GM12878 (cell line): ENCODE data around the gene RERE. TPM values are rescaled to one million over a fixed set of nuclear protein-coding genes. Genes with fewer than 3 reads are reported as not detected.

Experiments
- BCL3 ChIP-seq: IDR thresholded peaks from 2 replicates; pipeline ENCODE4 v1.6.1; 2011; ENCODE audit warnings: borderline replicate concordance, low read depth, mild to moderate bottlenecking, moderate library complexity, low read length; ENCODE audit not compliant: insufficient read depth, poor library complexity, severe bottlenecking
- CHD4 ChIP-seq: fragments of 200-600 bp; sonication (generic); IDR thresholded peaks from 2 replicates; pipeline ENCODE4 v1.6.1; 2016; ENCODE audit warnings: mild to moderate bottlenecking
- CUX1 ChIP-seq: IDR thresholded peaks from 2 replicates; pipeline ENCODE4 v1.6.1; 2012; ENCODE audit warnings: improper control_type of control experiment, low read depth, low read length; ENCODE audit not compliant: insufficient replicate concordance
- GATAD2B ChIP-seq: fragments of 450-650 bp; conservative IDR thresholded peaks from 2 replicates; pipeline ENCODE4 v1.6.1; 2017; ENCODE audit warnings: low read depth, mild to moderate bottlenecking, moderate library complexity
- HDAC6 ChIP-seq: fragments of 200-600 bp; sonication (generic); IDR thresholded peaks from one replicate; pipeline ENCODE4 v1.8.0; 2017; ENCODE audit warnings: antibody characterized with exemption; ENCODE audit not compliant: unreplicated experiment
- IRF4 ChIP-seq: IDR thresholded peaks from 2 replicates; pipeline ENCODE4 v1.6.1; 2011; ENCODE audit warnings: low read depth, low read length
- MEF2A ChIP-seq: IDR thresholded peaks from 2 replicates; pipeline ENCODE4 v1.6.1; 2011; ENCODE audit warnings: low read depth, mild to moderate bottlenecking, low read length, moderate library complexity; ENCODE audit not compliant: insufficient read depth
- NKRF ChIP-seq: fragments of 450-650 bp; conservative IDR thresholded peaks from 2 replicates; pipeline ENCODE4 v1.6.1; 2017; ENCODE audit warnings: mild to moderate bottlenecking, moderate library complexity
- PAX8 ChIP-seq: fragments of 450-650 bp; IDR thresholded peaks from 2 replicates; pipeline ENCODE4 v1.6.1; 2017; ENCODE audit warnings: mild to moderate bottlenecking, moderate library complexity
- RCOR1 ChIP-seq: conservative IDR thresholded peaks from 2 replicates; pipeline ENCODE4 v1.6.1; 2012; ENCODE audit warnings: low read depth, low read length, improper control_type of control experiment
- RUNX3 ChIP-seq: IDR thresholded peaks from 2 replicates; pipeline ENCODE4 v1.6.1; 2012; ENCODE audit warnings: low read length, inconsistent platforms
- SMC3 ChIP-seq: IDR thresholded peaks from 2 replicates; pipeline ENCODE4 v1.6.1; 2011; ENCODE audit warnings: low read length, improper control_type of control experiment, borderline replicate concordance
- YY1 ChIP-seq: IDR thresholded peaks from 2 replicates; pipeline ENCODE4 v1.6.1; 2011; ENCODE audit warnings: low read depth, mild to moderate bottlenecking, low read length
- ZBTB33 ChIP-seq: fragments of 450-650 bp; IDR thresholded peaks from 2 replicates; pipeline ENCODE4 v1.6.1; 2017; ENCODE audit warnings: mild to moderate bottlenecking
- ZNF687 ChIP-seq: fragments of 450-650 bp; IDR thresholded peaks from 2 replicates; pipeline ENCODE4 v1.6.1; 2017; ENCODE audit warnings: mild to moderate bottlenecking, moderate library complexity
- polyA plus RNA-seq, 11 experiments: library from polyadenylated mRNA; depleted of rRNA in 4 of 11; unstranded in 6 of 11; stranded (reverse) in 5 of 11; fragments of >200 nt; fragmentation: Nextera tagmentation in 4 of 11; fragmentation: Illumina TruSeq in 1 of 11; extraction: Ambion mirVana in 4 of 11; extraction: Trizol in 1 of 11; gene quantifications; 1 replicate in 1 of 11; 2 replicates in 10 of 11; pipeline versions ENCODE4 v1.2.1 to v1.2.3, GENCODE V29; 2011 to 2016; ENCODE audit warnings: inconsistent platforms in 2 of 11, missing spikeins in 2 of 11, low read depth in 1 of 11
- total RNA-seq, 4 experiments: library from RNA; depleted of rRNA in 3 of 4; stranded (reverse); fragments of >200 nt in 3 of 4; fragmentation: Illumina TruSeq in 1 of 4; extraction: Trizol in 1 of 4; gene quantifications; 2 replicates each; pipeline versions ENCODE4 v1.2.1 to v1.2.3, GENCODE V29; 2013 to 2021

The RERE gene
- total and polyA plus RNA-seq, 10 of the 15 experiments (the other 5 are each of a cell fraction or from before 2014, with no cell fraction given) = 5.2 to 60.5 (median 20.2) TPM

GRCh38 chr1:8427493-8427892 is 389.9 kb downstream of the RERE start (continued):
- TF ChIP-seq NKRF (no peak), IRF4 (peak; percentile 82; the same call in 1 of the 2 replicates), ZBTB33 (no peak), GATAD2B (0 out of 2 replicates have a peak, but pooled peaks have one; percentile 21), CHD4 (no peak), PAX8 (no peak), CUX1 (peak; percentile 93), YY1 (0 out of 2 replicates have a peak, but pooled peaks have one; percentile 9), MEF2A (peak; percentile 72), SMC3 (0 out of 2 replicates have a peak, but pooled peaks have one; percentile 19), ZNF687 (no peak), BCL3 (peak; percentile 72), HDAC6 (no peak), RCOR1 (peak; percentile 95), RUNX3 (peak; percentile 100)
